GM19025 (cell line): ENCODE results near the gene AIG1.

Experiments
- ATAC-seq: cut with Tn5 transposase; IDR thresholded peaks from one replicate; pipeline ENCODE4 v1.9.1; 2021; ENCODE audit warnings: mild to moderate bottlenecking, low read depth, moderate library complexity; ENCODE audit not compliant: unreplicated experiment

AIG1 gene

GRCh38 chr6:143258945-143259344 is 198.3 kb downstream of the AIG1 start:
- no peak for ATAC-seq

- ATAC-seq, result no peak
Measured at GRCh38 chr6:143260857-143261256, 200.2 kb downstream of the AIG1 start.

- no peak for ATAC-seq
Measured at GRCh38 chr6:143261899-143262436, 201.3 kb downstream of the AIG1 start.

- ATAC-seq, result peak; percentile 66
Measured at GRCh38 chr6:143262859-143263258, 202.2 kb downstream of the AIG1 start.

GRCh38 chr6:143264379-143264778 is 203.7 kb downstream of the AIG1 start:
- no peak for ATAC-seq

GRCh38 chr6:143264986-143265764 is 204.5 kb downstream of the AIG1 start:
- no peak for ATAC-seq

GRCh38 chr6:143267760-143268159 is 207.1 kb downstream of the AIG1 start:
- no peak for ATAC-seq

GRCh38 chr6:143268439-143268838 is 207.8 kb downstream of the AIG1 start:
- no peak for ATAC-seq

- no peak for ATAC-seq
Measured at GRCh38 chr6:143270026-143270425, 209.3 kb downstream of the AIG1 start.

GRCh38 chr6:143271024-143271423 is 210.3 kb downstream of the AIG1 start:
- no peak for ATAC-seq

- peak; percentile 99 for ATAC-seq
Measured at GRCh38 chr6:143276436-143276835, 215.7 kb downstream of the AIG1 start.

GRCh38 chr6:143279385-143279784 is 218.7 kb downstream of the AIG1 start:
- ATAC-seq, result no peak

GRCh38 chr6:143283887-143284645 is 223.4 kb downstream of the AIG1 start:
- ATAC-seq, result no peak

- no peak for ATAC-seq
Measured at GRCh38 chr6:143286251-143286795, 225.6 kb downstream of the AIG1 start.

GRCh38 chr6:143288923-143289322 is 228.2 kb downstream of the AIG1 start:
- no peak for ATAC-seq

GRCh38 chr6:143290206-143290605 is 229.5 kb downstream of the AIG1 start:
- ATAC-seq, result no peak

GRCh38 chr6:143293523-143293922 is 232.8 kb downstream of the AIG1 start:
- no peak for ATAC-seq

- ATAC-seq, result no peak
Measured at GRCh38 chr6:143294265-143294860, 233.7 kb downstream of the AIG1 start.

GRCh38 chr6:143295932-143296331 is 235.2 kb downstream of the AIG1 start:
- ATAC-seq, result no peak

GRCh38 chr6:143298071-143298470 is 237.4 kb downstream of the AIG1 start:
- no peak for ATAC-seq
